Karpas-422 (cell line): ENCODE measurements around the gene ELP4. TPM values are rescaled to one million over a fixed set of nuclear protein-coding genes. Genes with fewer than 3 reads are reported as not detected.

ENCODE experiments used
- DNase-seq: peaks from one replicate; pipeline ENCODE4 v3.0.0-alpha.2; 2015
- H2AFZ ChIP-seq: fragments of 200-600 bp; sonication (generic); 2 replicates; pipeline ENCODE4 v1.6.1; 2014; ENCODE audit warnings: antibody characterized with exemption, low read length, mixed read lengths
- H3K27ac ChIP-seq: fragments of 200-600 bp; sonication (generic); 2 replicates; pipeline ENCODE4 v1.5.1; 2014; ENCODE audit warnings: mild to moderate bottlenecking, low read length, moderate library complexity
- H3K27me3 ChIP-seq: fragments of 200-600 bp; sonication (generic); 2 replicates; pipeline ENCODE4 v1.6.1; 2014; ENCODE audit warnings: low read length, mixed read lengths
- H3K36me3 ChIP-seq: fragments of 200-600 bp; sonication (generic); 2 replicates; pipeline ENCODE4 v1.6.1; 2014; ENCODE audit warnings: low read length, mixed read lengths; ENCODE audit not compliant: insufficient read depth
- H3K4me1 ChIP-seq: fragments of 200-600 bp; sonication (generic); 2 replicates; pipeline ENCODE4 v1.6.1; 2014; ENCODE audit warnings: mild to moderate bottlenecking, low read length, mixed read lengths
- H3K4me2 ChIP-seq: fragments of 200-600 bp; sonication (generic); 2 replicates; pipeline ENCODE4 v1.6.1; 2014; ENCODE audit warnings: low read length, low read depth, mild to moderate bottlenecking; ENCODE audit not compliant: poor library complexity, severe bottlenecking
- H3K4me3 ChIP-seq: fragments of 200-600 bp; sonication (generic); 2 replicates; pipeline ENCODE4 v1.5.1; 2014; ENCODE audit warnings: mild to moderate bottlenecking, antibody characterized with exemption, low read length, mixed read lengths
- H3K79me2 ChIP-seq: fragments of 200-600 bp; sonication (generic); 2 replicates; pipeline ENCODE4 v1.6.1; 2014; ENCODE audit warnings: mild to moderate bottlenecking, low read length, mixed read lengths
- H3K9ac ChIP-seq: fragments of 200-600 bp; sonication (generic); 2 replicates; pipeline ENCODE4 v1.6.0; 2014; ENCODE audit warnings: low read length
- H3K9me2 ChIP-seq: fragments of 200-600 bp; sonication (generic), shearing (Covaris generic); replicated peaks from 2 replicates; pipeline ENCODE4 v1.6.0; 2014; ENCODE audit warnings: mild to moderate bottlenecking, low read length, moderate library complexity; ENCODE audit not compliant: insufficient read depth
- H3K9me3 ChIP-seq: fragments of 300-700, 200-600 bp; sonication (generic); 2 replicates; pipeline ENCODE4 v1.6.1; 2014; ENCODE audit warnings: low read length, mixed read lengths
- H4K20me1 ChIP-seq: fragments of 200-600 bp; sonication (generic); 2 replicates; pipeline ENCODE4 v1.6.1; 2014; ENCODE audit warnings: mild to moderate bottlenecking, antibody characterized with exemption, low read length, low read depth; ENCODE audit not compliant: insufficient read depth
- total RNA-seq: library from RNA; depleted of rRNA; stranded (reverse); fragments of >200 nt; shearing (Covaris generic); gene quantifications from 2 replicates; pipeline ENCODE4 v1.2.3, GENCODE V29; 2014; ENCODE audit warnings: low replicate concordance

Gene ELP4
- total RNA-seq, 1 experiment from 2014 or later: 87.1 TPM

DNA sequence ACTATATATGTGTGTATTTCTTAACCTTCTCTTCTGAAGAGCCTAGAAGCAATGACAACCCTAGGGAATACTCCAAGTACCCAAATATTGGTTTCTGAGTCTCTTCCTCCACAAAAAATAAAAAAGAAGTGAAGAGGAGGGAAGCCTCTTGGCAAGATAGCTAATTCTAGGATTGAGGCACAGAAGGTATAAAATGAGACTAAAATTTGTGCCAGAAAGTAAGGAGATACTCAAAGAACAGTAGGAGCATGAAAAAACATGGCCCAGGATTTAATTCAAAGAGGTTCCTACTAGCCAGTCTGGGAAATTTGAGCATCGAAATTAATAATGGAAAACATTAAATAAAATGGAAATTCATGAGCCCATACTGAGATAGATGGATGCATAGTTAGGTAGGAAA lies 189.5 kb downstream of the ELP4 start:
- H2AFZ ChIP-seq: no peak overlapping the region
- H3K4me3 ChIP-seq: no peak overlapping the region
- H3K27ac ChIP-seq: no peak overlapping the region
- H3K36me3 ChIP-seq: no peaks in the 10 kb centered on the region
- no peak overlapping the region for H3K9ac ChIP-seq
- H3K9me2 ChIP-seq: no peaks in the 10 kb centered on the region; the same call in 1 of the 2 replicates
- H3K4me1 ChIP-seq: peaks cover 12% of the 10 kb centered on the region
- no peaks in the 10 kb centered on the region for H3K9me3 ChIP-seq
- no peak overlapping the region for H3K4me2 ChIP-seq
- no peaks in the 10 kb centered on the region for H4K20me1 ChIP-seq
- DNase-seq: no peak
- H3K79me2 ChIP-seq: no peaks in the 10 kb centered on the region
- H3K27me3 ChIP-seq: no peaks in the 10 kb centered on the region

DNA sequence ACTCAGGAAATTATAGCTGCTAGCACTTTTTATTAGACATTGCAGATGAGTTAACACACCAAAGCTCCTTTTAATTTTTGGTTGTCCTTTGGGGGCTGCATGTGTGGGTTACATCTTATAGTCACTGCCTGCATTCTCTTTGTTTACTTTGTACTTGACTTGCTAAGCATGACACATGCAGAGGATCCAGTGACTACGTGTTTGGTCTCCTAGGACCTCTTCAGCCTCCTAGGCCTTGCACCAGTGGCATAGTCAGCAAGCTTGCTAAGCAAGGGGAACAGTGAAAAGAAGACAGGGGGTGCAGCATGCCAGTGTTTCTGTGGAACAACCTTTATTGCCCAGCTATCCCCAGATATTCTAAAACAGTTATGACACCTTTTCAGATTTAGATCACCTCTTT lies 193.4 kb downstream of the ELP4 start:
- H3K79me2 ChIP-seq: no peaks in the 10 kb centered on the region
- H3K4me2 ChIP-seq: no peak overlapping the region
- DNase-seq: no peak
- H3K36me3 ChIP-seq: no peaks in the 10 kb centered on the region
- 0 out of 2 replicates have a peak overlapping the region, but pooled peaks have one; percentile 62 for H2AFZ ChIP-seq
- H3K4me1 ChIP-seq: peaks cover 8% of the 10 kb centered on the region
- H3K27ac ChIP-seq: no peak overlapping the region
- no peaks in the 10 kb centered on the region; the same call in 1 of the 2 replicates for H3K9me2 ChIP-seq
- no peaks in the 10 kb centered on the region for H3K9me3 ChIP-seq
- H3K4me3 ChIP-seq: no peak overlapping the region
- H3K9ac ChIP-seq: no peak overlapping the region
- no peaks in the 10 kb centered on the region for H4K20me1 ChIP-seq
- no peaks in the 10 kb centered on the region for H3K27me3 ChIP-seq

DNA sequence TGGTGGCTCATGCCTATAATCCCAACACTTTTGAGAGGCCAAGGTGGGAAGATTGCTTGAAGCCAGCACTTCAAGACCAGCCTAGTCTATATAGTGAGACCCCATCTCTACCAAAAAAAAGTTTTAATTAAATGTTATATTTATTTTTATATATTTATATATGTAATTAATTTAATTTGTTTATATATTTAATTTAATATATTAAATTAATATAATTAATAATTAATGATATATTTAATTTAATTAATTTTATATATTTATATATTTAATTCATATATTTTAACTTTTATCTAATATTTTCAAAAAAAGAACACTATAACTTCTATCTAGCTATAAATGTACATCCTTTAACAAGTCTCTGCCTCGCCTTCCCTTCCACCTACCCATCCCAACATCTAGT lies 196.8 kb downstream of the ELP4 start:
- Histone ChIP-seq H3K4me2 (no peak overlapping the region), H2AFZ (no peak overlapping the region), H3K27me3 (no peaks in the 10 kb centered on the region), H3K4me1 (peaks cover 3% of the 10 kb centered on the region; the same call in 1 of the 2 replicates), H3K9ac (no peak overlapping the region), H4K20me1 (no peaks in the 10 kb centered on the region), H3K79me2 (no peaks in the 10 kb centered on the region), H3K27ac (no peak overlapping the region), H3K9me3 (no peaks in the 10 kb centered on the region), H3K36me3 (no peaks in the 10 kb centered on the region), H3K4me3 (no peak overlapping the region), H3K9me2 (no peaks in the 10 kb centered on the region)
- no peak for DNase-seq

DNA sequence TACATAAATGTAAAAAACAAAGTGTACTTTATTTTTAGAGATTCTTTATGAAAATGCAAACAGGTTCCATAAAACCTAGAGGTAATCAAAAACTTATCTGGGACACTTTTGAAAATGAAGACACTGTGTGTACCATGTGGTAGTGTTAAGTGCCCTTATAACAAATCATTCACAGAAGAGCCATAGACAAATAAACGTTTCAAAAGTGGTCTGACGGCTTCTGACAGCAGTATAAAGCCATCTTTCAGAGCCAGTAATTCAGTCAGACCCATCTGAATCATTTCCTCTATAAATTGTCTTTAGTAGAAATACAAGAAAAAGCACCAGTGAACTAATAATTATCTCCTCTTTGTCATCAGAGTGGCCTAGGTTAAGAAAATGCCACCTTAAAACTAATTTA lies 201.6 kb downstream of the ELP4 start:
- H3K9me3 ChIP-seq: no peaks in the 10 kb centered on the region
- no peaks in the 10 kb centered on the region for H3K79me2 ChIP-seq
- no peaks in the 10 kb centered on the region for H4K20me1 ChIP-seq
- no peak overlapping the region for H3K4me2 ChIP-seq
- no peak for DNase-seq
- no peaks in the 10 kb centered on the region for H3K9me2 ChIP-seq
- H3K4me3 ChIP-seq: no peak overlapping the region
- no peaks in the 10 kb centered on the region for H3K4me1 ChIP-seq
- H3K27ac ChIP-seq: no peak overlapping the region
- H2AFZ ChIP-seq: no peak overlapping the region
- H3K36me3 ChIP-seq: no peaks in the 10 kb centered on the region
- no peak overlapping the region for H3K9ac ChIP-seq
- H3K27me3 ChIP-seq: no peaks in the 10 kb centered on the region

DNA sequence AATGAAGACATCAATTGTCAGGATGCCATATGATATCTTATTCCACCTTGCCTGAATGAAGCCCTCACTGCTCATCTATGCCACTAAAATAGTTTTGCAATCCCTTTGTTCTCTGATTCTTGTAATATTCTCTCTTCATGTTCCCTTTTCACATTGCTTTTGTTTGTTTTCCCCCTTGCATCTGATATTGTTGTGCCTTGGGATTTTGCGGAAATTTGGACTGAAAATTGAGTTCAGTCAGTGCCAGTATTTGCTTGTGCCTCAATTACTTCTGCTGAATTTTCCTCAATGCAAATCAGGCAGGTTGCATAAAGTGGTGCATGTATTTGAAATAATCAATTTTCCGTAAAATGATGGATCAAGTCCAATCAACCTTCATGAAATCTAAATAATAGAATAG lies 203.3 kb downstream of the ELP4 start:
- Histone ChIP-seq H3K9me3 (no peaks in the 10 kb centered on the region), H3K36me3 (no peaks in the 10 kb centered on the region), H4K20me1 (no peaks in the 10 kb centered on the region), H3K9ac (no peak overlapping the region), H3K4me2 (no peak overlapping the region), H2AFZ (no peak overlapping the region), H3K27me3 (no peaks in the 10 kb centered on the region), H3K9me2 (no peaks in the 10 kb centered on the region), H3K4me3 (no peak overlapping the region), H3K27ac (no peak overlapping the region), H3K4me1 (no peaks in the 10 kb centered on the region), H3K79me2 (no peaks in the 10 kb centered on the region)
- no peak for DNase-seq

DNA sequence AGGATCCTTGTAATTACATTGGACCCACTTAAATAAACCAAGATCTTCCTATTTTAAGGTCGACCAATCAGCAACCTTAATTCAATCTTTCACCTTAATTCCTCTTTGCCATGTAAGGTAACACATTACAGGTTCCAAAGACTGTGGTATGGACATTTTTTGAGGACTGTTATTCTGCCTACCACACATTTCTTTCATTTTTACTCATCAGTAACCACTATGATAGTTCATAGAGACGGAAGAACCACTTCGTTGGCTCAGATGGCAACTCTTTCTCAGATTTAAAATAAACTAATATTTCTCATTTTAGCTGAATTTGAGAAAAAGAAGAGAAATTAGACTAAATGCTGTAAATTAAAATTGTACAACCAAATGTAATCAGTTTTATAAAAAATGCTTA lies 205.3 kb downstream of the ELP4 start:
- no peaks in the 10 kb centered on the region for H3K4me1 ChIP-seq
- H3K27ac ChIP-seq: no peak overlapping the region
- H3K36me3 ChIP-seq: no peaks in the 10 kb centered on the region
- no peaks in the 10 kb centered on the region for H3K9me2 ChIP-seq
- H3K4me3 ChIP-seq: no peak overlapping the region
- no peaks in the 10 kb centered on the region for H3K9me3 ChIP-seq
- H4K20me1 ChIP-seq: no peaks in the 10 kb centered on the region
- H2AFZ ChIP-seq: no peak overlapping the region
- no peak for DNase-seq
- no peaks in the 10 kb centered on the region for H3K27me3 ChIP-seq
- H3K79me2 ChIP-seq: no peaks in the 10 kb centered on the region
- no peak overlapping the region for H3K4me2 ChIP-seq
- no peak overlapping the region for H3K9ac ChIP-seq

DNA sequence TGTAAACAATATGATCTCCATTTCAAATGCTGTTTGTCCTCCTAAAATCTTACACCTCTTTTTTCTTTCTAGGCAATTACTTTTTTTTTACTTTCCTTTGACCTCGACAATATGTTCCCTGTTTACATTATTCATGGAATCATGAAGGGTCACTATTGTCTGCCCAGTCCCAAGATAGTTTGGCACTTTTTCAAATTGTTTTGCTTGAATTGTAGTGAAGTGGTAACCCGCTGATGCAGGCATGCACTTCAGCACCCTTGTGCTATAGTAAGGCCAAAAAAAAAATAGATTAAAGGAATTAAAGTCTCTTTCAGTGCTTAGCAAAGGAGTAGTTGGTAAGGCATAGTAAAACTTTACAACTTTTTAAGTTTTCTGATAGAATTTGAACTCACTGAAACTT lies 210.7 kb downstream of the ELP4 start:
- DNase-seq: peak; percentile 22
- Histone ChIP-seq H3K9ac (no peak overlapping the region), H3K9me3 (no peaks in the 10 kb centered on the region), H3K4me2 (no peak overlapping the region), H3K36me3 (no peaks in the 10 kb centered on the region), H3K4me1 (no peaks in the 10 kb centered on the region), H2AFZ (no peak overlapping the region), H3K79me2 (no peaks in the 10 kb centered on the region), H3K27me3 (no peaks in the 10 kb centered on the region), H3K4me3 (no peak overlapping the region), H3K27ac (no peak overlapping the region), H3K9me2 (no peaks in the 10 kb centered on the region), H4K20me1 (no peaks in the 10 kb centered on the region)

DNA sequence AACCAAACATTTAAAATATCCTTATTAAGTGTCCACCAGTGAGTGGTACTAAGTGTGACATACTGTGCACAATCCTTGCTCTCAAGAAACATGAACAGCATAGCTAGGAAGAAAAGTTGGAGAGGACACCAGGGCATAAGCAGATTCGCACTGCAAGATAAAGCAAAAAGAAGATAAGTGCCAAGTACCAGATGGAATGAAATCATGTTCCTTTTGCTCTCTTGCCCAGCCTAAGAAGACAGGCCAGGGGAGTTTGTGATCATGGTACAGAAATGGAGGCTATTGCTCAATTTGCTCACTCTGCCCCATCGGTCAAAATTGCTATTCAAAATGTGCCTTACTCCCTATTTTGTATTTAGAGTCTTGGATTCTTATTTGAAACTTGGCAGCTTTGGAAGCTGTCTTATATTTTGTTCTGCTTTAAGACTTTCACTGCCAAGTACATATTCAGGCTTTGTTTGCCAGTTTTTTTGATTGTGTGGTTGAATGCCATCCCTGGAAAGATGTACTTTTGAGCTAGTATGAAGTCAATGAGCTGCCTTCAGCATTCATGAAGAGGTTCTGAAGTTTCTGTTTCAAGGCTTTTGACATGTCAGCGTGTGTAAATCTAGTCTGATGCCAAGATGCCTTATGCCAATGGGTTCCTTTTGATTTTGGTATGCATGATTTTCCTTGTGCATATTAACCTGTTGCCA lies 211.3 kb downstream of the ELP4 start:
- no peaks in the 10 kb centered on the region for H3K79me2 ChIP-seq
- H3K4me2 ChIP-seq: no peak overlapping the region
- H2AFZ ChIP-seq: no peak overlapping the region
- peak; percentile 6 for DNase-seq
- no peak overlapping the region for H3K4me3 ChIP-seq
- no peaks in the 10 kb centered on the region for H3K4me1 ChIP-seq
- no peaks in the 10 kb centered on the region for H4K20me1 ChIP-seq
- no peaks in the 10 kb centered on the region for H3K9me3 ChIP-seq
- no peaks in the 10 kb centered on the region for H3K27me3 ChIP-seq
- no peaks in the 10 kb centered on the region for H3K36me3 ChIP-seq
- no peak overlapping the region for H3K9ac ChIP-seq
- H3K27ac ChIP-seq: no peak overlapping the region
- H3K9me2 ChIP-seq: no peaks in the 10 kb centered on the region
